Upper lobe of left lung (tissue), 6 donors: Measurements from ENCODE around the gene GALNS. TPM values are rescaled to one million over a fixed set of nuclear protein-coding genes. Genes with fewer than 3 reads are reported as not detected.

Experiments
- ATAC-seq, 2 donors: fragments of 200-7000 bp; cut with Tn5 transposase; one replicate each; pipeline ENCODE4 v1.9.1; 2022; ENCODE audit warnings: mild to moderate bottlenecking in 2 of 2, moderate library complexity in 2 of 2; ENCODE audit not compliant: low FRiP score in 2 of 2
- DNase-seq, 2 donors: peaks; one replicate each; pipeline ENCODE4 v3.0.0-alpha.2; 2019 to 2020
- H3K27ac ChIP-seq, 4 donors: fragments of 200-600 bp; sonication (generic); one replicate each; pipeline ENCODE4 v1.5.1; 2016 to 2019
- H3K27me3 ChIP-seq, 4 donors: fragments of 200-600 bp; sonication (generic); one replicate each; pipeline ENCODE4 v1.5.1; 2017 to 2019
- H3K36me3 ChIP-seq, 4 donors: fragments of 200-600 bp; sonication (generic); one replicate each; pipeline ENCODE4 v1.5.1; 2016 to 2019
- H3K4me1 ChIP-seq, 4 donors: fragments of 200-600 bp; sonication (generic); one replicate each; pipeline ENCODE4 v1.5.1; 2018 to 2019
- H3K4me3 ChIP-seq, 4 donors: fragments of 200-600 bp; sonication (generic); one replicate each; pipeline ENCODE4 v1.5.1; 2017 to 2019; ENCODE audit warnings: mild to moderate bottlenecking in 2 of 4, moderate library complexity in 1 of 4
- H3K9me3 ChIP-seq, 4 donors: fragments of 200-600 bp; sonication (generic); one replicate each; pipeline ENCODE4 v1.5.1; 2018 to 2019
- EP300 ChIP-seq, 4 donors: sonication (generic); formaldehyde crosslinking; IDR thresholded peaks; one replicate each; pipeline ENCODE4 v1.5.1; 2017; ENCODE audit warnings: antibody characterized with exemption in 4 of 4, control low read depth in 2 of 4
- POLR2A ChIP-seq, 4 donors: fragments of 450-650 bp; IDR thresholded peaks; one replicate each; pipeline ENCODE4 v1.5.1; 2016 to 2017; ENCODE audit warnings: antibody characterized with exemption in 4 of 4, mild to moderate bottlenecking in 2 of 4
- POLR2AphosphoS5 ChIP-seq, 2 donors: sonication (generic); formaldehyde crosslinking; IDR thresholded peaks; one replicate each; pipeline ENCODE4 v1.5.1; 2017; ENCODE audit warnings: antibody characterized with exemption in 2 of 2
- WGBS, 2 donors: methylation state at CpG; one replicate each; pipeline ENCODE4 v1.1.5; 2017 to 2018; 5-methylcytosine and 5-hydroxymethylcytosine counted together
- total RNA-seq, 6 donors: library from RNA; depleted of rRNA in 4 of 6; stranded (reverse); fragments of >200 nt in 4 of 6; gene quantifications; one replicate each; pipeline versions ENCODE4 v1.1.0 to v1.2.1, GENCODE V29; 2016 to 2021
- TF ChIP-seq, protein P1 (sequence below), 6 experiments: fragments of 450-650 bp in 4 of 6; fragments of 200-600 bp in 2 of 6; sonication (generic) in 2 of 6; IDR thresholded peaks; one replicate each; pipeline ENCODE4 v1.5.1; 2016 to 2019; ENCODE audit warnings: antibody characterized with exemption in 6 of 6
- donor health status: DM: no; HTN: no; CAD: no; lungs with moderate emphysema.
- donor health status: DM: no; HTN: yes; CAD: no; lungs with severe emphysema.

The GALNS gene
- total RNA-seq, 6 donors from 2014 or later = 24.8 to 140 (median 45.6) TPM

DNA sequence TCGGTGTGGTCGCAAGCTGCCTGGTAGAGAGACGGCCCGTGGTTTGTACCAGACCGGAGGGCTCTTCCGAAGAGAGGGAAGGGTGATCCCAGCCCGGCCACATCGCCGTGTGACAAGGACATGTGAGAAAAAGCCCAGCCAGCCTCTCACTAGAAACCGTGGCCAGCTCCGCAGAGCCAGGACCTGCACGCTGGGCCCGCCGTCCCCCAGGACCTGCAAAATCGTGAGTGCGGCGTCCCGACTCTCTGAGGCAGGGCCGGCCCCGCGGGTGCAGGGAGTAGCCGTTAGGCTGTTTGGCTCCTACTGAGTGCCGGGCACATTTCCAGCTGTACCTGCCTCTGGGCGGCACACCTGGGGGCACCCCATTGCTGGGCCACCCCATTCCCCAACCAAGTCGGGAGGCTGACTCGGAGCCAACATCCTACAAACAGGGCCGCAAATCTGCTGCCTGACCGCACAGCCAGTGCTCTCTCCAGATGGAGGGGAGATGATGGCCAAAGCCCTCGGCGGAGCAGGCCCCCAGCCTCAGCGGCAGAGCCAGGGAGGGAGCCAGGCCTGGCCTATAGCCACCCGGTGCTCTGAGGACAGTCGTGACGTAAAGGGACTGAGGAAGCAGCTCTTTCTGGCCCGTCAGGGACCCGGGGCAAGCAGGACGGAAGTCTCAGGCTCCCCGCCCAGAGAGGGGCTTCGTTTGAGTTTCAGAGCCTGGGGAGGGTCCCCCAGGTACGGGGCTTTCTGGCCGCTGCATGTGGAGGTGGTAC is 43.3 kb upstream of the GALNS start:
- H3K4me1 ChIP-seq = peaks cover 7 to 15% (median 11%) of the 10 kb centered on the region in 4 donors
- no peak overlapping the region for H3K4me3 ChIP-seq
- DNase-seq (no peak), ATAC-seq (no peak)
- peak overlapping the region; percentile 53 to 80 (median 76) for H3K27ac ChIP-seq
- H3K27me3 ChIP-seq = no peaks in the 10 kb centered on the region
- no peaks in the 10 kb centered on the region for H3K9me3 ChIP-seq
- TF ChIP-seq, protein P1, sequence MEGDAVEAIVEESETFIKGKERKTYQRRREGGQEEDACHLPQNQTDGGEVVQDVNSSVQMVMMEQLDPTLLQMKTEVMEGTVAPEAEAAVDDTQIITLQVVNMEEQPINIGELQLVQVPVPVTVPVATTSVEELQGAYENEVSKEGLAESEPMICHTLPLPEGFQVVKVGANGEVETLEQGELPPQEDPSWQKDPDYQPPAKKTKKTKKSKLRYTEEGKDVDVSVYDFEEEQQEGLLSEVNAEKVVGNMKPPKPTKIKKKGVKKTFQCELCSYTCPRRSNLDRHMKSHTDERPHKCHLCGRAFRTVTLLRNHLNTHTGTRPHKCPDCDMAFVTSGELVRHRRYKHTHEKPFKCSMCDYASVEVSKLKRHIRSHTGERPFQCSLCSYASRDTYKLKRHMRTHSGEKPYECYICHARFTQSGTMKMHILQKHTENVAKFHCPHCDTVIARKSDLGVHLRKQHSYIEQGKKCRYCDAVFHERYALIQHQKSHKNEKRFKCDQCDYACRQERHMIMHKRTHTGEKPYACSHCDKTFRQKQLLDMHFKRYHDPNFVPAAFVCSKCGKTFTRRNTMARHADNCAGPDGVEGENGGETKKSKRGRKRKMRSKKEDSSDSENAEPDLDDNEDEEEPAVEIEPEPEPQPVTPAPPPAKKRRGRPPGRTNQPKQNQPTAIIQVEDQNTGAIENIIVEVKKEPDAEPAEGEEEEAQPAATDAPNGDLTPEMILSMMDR (IDR thresholded peaks at IDR 0.05) = no peak
- TF ChIP-seq POLR2A (IDR thresholded peaks at IDR 0.05) = no peak
- no peak for TF ChIP-seq EP300 (IDR thresholded peaks at IDR 0.05)
- no peak for TF ChIP-seq POLR2AphosphoS5 (IDR thresholded peaks at IDR 0.05)
- H3K36me3 ChIP-seq = peaks cover 0 to 34% (median 6%) of the 10 kb centered on the region in 4 donors
- WGBS, 2 donors = 73 to 85% methylated on average over 17 to 34 of the region's 41 CpGs

DNA sequence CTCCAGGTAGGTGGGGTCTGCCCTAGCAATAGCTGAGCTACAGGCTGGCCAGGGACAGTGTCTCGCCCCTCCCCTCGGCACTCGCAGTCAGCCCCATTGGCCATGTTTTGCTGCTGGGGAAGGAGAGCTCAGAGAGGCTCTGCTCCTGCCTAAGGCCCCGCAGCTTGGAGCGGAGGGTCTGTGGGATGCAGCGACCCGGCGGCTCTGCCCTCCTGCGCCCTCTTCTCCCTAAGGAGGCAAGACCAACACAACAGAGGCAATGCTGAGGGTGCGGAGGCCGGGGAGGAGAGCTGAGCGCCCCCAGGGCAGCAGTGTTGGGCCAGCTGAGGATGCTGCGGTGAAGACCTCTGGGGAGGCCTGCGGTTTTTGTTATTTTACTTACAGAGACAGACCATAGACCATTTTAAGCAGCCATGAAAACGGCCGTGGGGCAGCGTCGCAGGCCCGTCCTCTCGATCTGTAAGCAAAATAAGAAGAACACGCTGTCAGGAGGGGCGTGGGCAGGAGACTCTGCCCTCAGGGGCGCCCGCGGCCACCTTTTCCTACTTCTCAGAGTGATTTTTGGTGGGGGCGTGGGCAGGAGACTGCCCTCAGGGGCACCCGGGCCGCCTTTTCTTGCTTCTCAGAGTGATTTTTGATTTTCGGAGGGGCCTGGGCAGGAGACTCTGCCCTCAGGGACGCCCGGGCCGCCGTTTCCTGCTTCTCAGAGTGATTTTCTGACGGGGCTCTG is 41.1 kb upstream of the GALNS start:
- Histone ChIP-seq H3K36me3 (peaks cover 0 to 34% (median 6%) of the 10 kb centered on the region in 4 donors), H3K4me1 (peaks cover 4 to 13% (median 9%) of the 10 kb centered on the region in 4 donors), H3K4me3 (no peak overlapping the region), H3K27ac (peak overlapping the region in 1 of 4 donors; percentile 27), H3K9me3 (no peaks in the 10 kb centered on the region), H3K27me3 (no peaks in the 10 kb centered on the region)
- 92 to 95% methylated on average over 25 to 34 of the region's 34 CpGs for WGBS, 2 donors
- no peak for TF ChIP-seq EP300 (IDR thresholded peaks at IDR 0.05)
- TF ChIP-seq, protein P1 (IDR thresholded peaks at IDR 0.05) = no peak
- TF ChIP-seq POLR2A (IDR thresholded peaks at IDR 0.05) = no peak
- no peak for TF ChIP-seq POLR2AphosphoS5 (IDR thresholded peaks at IDR 0.05)
- DNase-seq = peak in 1 of 2 donors; percentile 60
- no peak for ATAC-seq

DNA sequence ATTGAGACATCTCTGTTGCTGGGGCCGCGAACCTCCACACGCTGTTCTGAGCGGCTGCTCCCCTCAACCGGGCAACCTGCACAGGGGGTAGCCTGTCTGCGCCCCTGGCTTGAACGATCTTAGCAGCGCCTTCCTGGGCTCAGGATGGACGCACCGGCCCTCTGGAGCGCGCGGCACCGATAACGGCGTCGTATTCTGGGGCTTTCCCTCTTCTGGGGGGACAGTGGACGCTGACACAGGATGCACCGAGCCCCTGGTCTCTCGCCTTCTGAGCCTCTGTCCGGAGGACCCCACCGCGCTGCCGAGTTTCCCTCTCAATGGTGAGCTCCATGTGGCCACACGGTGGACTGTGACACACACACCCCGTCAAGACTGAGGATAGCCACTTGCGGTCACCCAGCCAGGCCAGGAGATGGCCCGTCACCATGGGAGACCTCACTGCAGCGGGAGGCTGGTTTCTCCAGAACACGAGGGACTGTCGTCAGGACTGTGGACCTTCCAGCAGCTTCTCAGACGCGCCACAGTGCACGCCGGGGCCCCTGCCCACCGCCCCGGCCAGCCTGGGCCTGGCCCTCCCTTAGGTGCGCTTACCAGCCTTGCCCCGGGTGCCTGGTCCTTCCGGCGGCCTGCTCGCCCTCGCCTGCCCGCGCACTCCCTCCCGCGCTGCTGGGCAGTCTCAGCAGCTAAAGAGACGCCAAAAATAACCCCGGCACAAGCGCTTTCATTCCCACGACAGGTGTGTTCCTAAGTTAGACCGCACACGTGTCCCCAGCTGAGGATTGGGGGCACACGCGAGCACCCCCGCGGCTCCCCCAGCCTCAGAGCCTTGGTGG is 39.7 kb upstream of the GALNS start:
- TF ChIP-seq, protein P1 (IDR thresholded peaks at IDR 0.05) = no peak
- TF ChIP-seq EP300 (IDR thresholded peaks at IDR 0.05) = no peak
- no peak for TF ChIP-seq POLR2A (IDR thresholded peaks at IDR 0.05)
- TF ChIP-seq POLR2AphosphoS5 (IDR thresholded peaks at IDR 0.05) = no peak
- Histone ChIP-seq H3K27ac (no peak overlapping the region), H3K9me3 (no peaks in the 10 kb centered on the region), H3K4me1 (peaks cover 4 to 12% (median 9%) of the 10 kb centered on the region in 4 donors), H3K27me3 (no peaks in the 10 kb centered on the region), H3K4me3 (no peak overlapping the region), H3K36me3 (peaks cover 0 to 45% (median 10%) of the 10 kb centered on the region in 4 donors)
- no peak for ATAC-seq
- peak in 1 of 2 donors; percentile 77 for DNase-seq
- 91 to 92% methylated on average over 41 to 47 of the region's 57 CpGs for WGBS, 2 donors

DNA sequence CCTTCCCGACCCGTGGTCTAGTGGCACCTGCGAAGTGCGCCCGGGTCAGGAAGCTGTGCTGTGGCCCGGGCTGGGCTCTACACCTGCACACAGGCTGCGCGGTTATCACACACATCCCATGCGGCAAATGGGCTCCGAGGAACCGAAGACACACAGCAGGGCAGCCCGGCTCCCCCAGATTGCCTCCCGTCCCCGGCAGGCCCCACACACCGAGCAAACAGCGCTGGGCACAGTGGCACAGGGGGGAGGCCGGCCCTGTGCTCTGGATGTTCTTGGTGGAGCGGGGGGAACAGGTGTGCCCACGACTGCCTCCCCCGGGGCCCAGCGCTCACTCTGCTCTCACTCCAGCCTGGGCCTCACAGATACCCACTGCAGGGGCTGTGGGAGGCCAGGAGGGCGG is 38.6 kb upstream of the GALNS start:
- peaks cover 4 to 5% (median 4%) of the 10 kb centered on the region in 4 donors for H3K4me1 ChIP-seq
- no peak for ATAC-seq
- DNase-seq = peak in 1 of 2 donors; percentile 67
- H3K27ac ChIP-seq = no peak overlapping the region
- H3K9me3 ChIP-seq = no peaks in the 10 kb centered on the region
- peaks cover 0 to 42% (median 7%) of the 10 kb centered on the region in 4 donors for H3K36me3 ChIP-seq
- 92 to 96% methylated on average over 13 to 22 of the region's 22 CpGs for WGBS, 2 donors
- H3K27me3 ChIP-seq = no peaks in the 10 kb centered on the region
- no peak overlapping the region for H3K4me3 ChIP-seq
- TF ChIP-seq, protein P1 (IDR thresholded peaks at IDR 0.05) = no peak
- TF ChIP-seq EP300 (IDR thresholded peaks at IDR 0.05) (no peak), POLR2A (IDR thresholded peaks at IDR 0.05) (no peak), POLR2AphosphoS5 (IDR thresholded peaks at IDR 0.05) (no peak)
